ENCODE results near the gene RETN. TPM values are rescaled to one million over a fixed set of nuclear protein-coding genes. Genes with fewer than 3 reads are reported as not detected.
A peak's percentile ranks its signal among the peaks of the same experiment; 100 is the strongest.

Gene RETN
- total RNA-seq, 1 donor from 2014 or later, result not detected

DNA sequence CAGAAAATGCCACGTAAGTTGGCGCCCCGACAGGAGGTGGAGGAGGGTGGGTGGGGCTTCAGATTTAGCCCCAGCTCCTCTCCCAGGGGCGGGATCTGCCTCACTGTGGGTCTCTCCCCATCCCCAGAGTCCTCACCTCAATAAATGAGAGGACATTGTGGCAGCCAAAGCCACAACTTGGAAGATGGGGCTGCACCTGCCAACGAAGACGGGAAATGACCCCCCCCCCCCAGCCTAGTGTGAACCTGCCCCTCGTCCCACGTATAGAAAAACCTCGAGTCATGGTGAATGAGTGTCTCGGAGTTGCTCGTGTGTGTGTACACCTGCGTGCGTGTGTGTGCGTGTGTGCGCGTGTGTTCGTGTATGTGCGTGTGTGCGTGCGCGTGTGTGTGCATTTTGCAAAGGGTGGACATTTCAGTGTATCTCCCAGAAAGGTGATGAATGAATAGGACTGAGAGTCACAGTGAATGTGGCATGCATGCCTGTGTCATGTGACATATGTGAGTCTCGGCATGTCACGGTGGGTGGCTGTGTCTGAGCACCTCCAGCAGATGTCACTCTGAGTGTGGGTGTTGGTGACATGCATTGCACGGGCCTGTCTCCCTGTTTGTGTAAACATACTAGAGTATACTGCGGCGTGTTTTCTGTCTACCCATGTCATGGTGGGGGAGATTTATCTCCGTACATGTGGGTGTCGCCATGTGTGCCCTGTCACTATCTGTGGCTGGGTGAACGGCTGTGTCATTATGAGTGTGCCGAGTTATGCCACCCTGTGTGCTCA, 10.3 kb downstream of the RETN start:
- Mint-ChIP-seq H3K27ac (ENCODE audit: unreplicated experiment) (peak overlapping the region; percentile 74), H3K4me3 (ENCODE audit: unreplicated experiment) (peak overlapping the region; percentile 61), H3K4me1 (ENCODE audit: low read depth, unreplicated experiment) (peaks cover 14% of the 10 kb centered on the region), H3K27me3 (ENCODE audit: unreplicated experiment) (peaks cover 8% of the 10 kb centered on the region), H3K9me3 (ENCODE audit: unreplicated experiment) (peaks cover 7% of the 10 kb centered on the region), H3K36me3 (ENCODE audit: unreplicated experiment) (peaks cover 6% of the 10 kb centered on the region)
- TF ChIP-seq, protein P1, sequence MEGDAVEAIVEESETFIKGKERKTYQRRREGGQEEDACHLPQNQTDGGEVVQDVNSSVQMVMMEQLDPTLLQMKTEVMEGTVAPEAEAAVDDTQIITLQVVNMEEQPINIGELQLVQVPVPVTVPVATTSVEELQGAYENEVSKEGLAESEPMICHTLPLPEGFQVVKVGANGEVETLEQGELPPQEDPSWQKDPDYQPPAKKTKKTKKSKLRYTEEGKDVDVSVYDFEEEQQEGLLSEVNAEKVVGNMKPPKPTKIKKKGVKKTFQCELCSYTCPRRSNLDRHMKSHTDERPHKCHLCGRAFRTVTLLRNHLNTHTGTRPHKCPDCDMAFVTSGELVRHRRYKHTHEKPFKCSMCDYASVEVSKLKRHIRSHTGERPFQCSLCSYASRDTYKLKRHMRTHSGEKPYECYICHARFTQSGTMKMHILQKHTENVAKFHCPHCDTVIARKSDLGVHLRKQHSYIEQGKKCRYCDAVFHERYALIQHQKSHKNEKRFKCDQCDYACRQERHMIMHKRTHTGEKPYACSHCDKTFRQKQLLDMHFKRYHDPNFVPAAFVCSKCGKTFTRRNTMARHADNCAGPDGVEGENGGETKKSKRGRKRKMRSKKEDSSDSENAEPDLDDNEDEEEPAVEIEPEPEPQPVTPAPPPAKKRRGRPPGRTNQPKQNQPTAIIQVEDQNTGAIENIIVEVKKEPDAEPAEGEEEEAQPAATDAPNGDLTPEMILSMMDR (IDR thresholded peaks at IDR 0.05; ENCODE audit: partially characterized antibody, unreplicated experiment), result no peak
- peak; percentile 36 for DNase-seq

DNA sequence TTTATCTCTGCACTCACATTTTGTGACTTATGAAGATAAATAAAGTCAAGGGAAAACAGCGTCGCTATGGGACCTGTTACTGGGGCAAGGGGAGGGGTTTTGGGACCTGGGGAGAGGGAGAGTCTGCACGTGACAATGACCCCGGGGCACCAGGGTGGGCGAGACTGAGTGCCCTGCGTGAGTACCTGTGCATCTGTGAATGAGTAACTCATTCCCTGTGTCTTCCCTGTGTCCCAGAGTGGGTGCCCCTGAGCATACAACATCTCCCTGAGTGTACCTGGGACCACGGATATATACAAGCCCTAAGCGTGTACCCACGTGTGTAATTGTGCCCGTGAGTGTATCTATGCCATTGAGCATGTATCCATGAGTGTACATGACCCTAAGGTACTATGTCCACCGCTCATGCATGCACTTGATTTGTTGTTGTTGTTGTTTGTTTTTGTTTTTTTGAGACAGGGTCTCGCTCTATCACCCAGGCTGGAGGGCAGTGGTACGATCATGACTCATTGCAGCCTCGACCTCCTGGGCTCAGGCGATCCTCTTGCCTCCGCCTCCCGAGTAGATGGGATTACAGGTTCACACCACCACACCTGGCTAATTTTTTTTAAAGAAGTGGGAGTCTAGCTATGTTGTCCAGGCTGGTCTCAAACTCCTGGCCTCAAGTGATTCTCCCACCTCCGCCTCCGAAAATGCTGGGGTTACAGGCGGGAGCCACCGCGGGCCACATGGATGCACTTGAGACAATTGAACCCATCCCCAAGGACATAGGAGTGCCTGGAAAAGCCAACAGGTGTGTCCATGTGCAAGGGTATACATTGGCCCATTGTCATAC, 11.1 kb downstream of the RETN start:
- Mint-ChIP-seq H3K27ac (ENCODE audit: unreplicated experiment) (no peak overlapping the region), H3K36me3 (ENCODE audit: unreplicated experiment) (no peaks in the 10 kb centered on the region), H3K4me3 (ENCODE audit: unreplicated experiment) (peak overlapping the region; percentile 76), H3K4me1 (ENCODE audit: low read depth, unreplicated experiment) (peaks cover 14% of the 10 kb centered on the region), H3K27me3 (ENCODE audit: unreplicated experiment) (peaks cover 8% of the 10 kb centered on the region), H3K9me3 (ENCODE audit: unreplicated experiment) (peaks cover 7% of the 10 kb centered on the region)
- TF ChIP-seq, protein P1 (IDR thresholded peaks at IDR 0.05; ENCODE audit: partially characterized antibody, unreplicated experiment), result no peak
- DNase-seq, result no peak

DNA sequence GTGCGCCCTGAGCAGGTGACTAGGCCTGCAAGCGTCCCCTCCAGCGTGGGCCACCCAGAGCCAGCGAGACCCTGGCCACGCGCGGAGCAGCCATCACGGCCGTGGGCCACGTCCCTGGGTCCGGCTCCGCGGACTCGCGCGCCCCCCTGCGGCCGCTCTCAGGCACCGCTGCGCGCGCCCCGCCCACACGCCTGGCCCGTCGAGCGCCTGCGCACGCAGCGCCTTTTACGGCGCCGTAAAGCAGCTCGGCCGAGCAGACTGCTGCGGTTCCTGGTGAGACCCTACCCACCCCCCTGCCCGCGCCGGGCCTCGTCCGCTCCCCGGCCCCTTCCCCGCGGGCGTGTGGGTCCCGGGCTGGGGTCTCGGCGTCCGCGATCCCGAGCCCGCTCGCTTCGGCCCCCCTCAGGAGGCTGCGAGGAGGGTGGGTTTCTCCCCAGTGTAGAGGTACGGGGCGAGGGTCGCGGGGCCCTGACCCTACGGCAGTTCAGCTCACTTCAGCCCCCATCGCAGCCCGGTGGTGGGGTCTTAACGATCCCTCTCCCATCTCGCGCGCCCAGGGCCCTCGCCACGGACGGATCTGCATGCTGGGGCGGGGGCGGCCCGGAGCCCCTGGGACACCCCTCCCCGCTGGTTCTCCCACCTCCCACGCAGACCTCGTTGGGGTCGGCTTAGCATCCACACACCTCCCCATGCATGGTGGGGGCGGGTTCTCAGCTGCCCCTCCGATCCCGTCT, 11.9 kb downstream of the RETN start, which contains the start of gene TRAPPC5:
TRAPPC5 (plus strand) TSS at position 228 of the 734 bp plus-strand sequence. CDS start 1,421 bp downstream, outside the sequence.
- Mint-ChIP-seq H3K4me3 (ENCODE audit: unreplicated experiment) (peak within 1 kb of the TSS; percentile 90), H3K9me3 (ENCODE audit: unreplicated experiment) (peaks cover 10% of the 10 kb centered on the region), H3K27ac (ENCODE audit: unreplicated experiment) (peak within 1 kb of the TSS; percentile 90), H3K4me1 (ENCODE audit: low read depth, unreplicated experiment) (peaks cover 20% of the 10 kb centered on the region), H3K36me3 (ENCODE audit: unreplicated experiment) (no peaks in the 10 kb centered on the region), H3K27me3 (ENCODE audit: unreplicated experiment) (peaks cover 8% of the 10 kb centered on the region)
- TF ChIP-seq, protein P1 (IDR thresholded peaks at IDR 0.05; ENCODE audit: partially characterized antibody, unreplicated experiment), result peak; percentile 94
- peak; percentile 93 for DNase-seq

DNA sequence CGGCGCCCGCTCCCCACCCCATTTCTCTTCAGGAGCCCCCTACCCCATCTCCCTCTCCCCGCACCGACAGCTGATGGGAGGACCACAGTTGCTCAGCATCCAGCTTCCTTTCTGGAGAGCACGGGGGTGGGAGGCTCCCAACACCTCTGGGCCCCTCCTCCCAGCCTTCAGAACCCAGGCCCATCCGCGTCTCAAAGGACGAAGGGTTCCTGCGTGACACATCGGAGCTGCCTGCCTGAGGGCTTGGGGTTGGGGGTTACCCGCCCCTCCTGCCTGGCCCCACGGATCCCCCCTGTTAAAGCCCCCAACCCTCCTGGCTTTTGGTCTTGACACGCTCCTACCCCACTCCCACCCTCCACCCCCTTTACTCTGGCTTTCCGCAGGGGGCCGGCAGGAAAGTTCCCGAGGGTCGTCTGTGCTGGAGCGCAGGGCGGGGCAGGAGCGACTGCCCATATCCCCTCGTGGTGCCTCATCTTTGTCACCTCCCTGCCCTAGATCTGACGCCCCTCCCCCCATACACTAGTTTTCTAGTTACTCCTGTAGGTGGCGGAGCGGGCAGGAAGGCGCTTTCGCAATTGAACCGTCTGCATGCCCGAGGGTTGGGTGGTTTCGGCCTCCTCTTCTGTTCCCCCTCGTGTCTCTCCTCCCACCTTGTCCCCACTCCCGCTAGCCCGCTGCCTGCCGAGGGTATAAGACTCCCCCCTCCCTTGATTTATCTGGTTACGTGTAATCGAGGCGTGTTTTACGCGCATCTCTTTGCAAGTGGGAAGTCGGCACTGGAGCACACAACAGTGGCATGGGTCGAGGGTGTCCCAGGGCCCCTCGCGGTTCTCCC, 12.7 kb downstream of the RETN start:
- Mint-ChIP-seq H3K4me1 (ENCODE audit: low read depth, unreplicated experiment) (peaks cover 20% of the 10 kb centered on the region), H3K27ac (ENCODE audit: unreplicated experiment) (peak overlapping the region; percentile 90), H3K9me3 (ENCODE audit: unreplicated experiment) (peaks cover 10% of the 10 kb centered on the region), H3K36me3 (ENCODE audit: unreplicated experiment) (no peaks in the 10 kb centered on the region), H3K27me3 (ENCODE audit: unreplicated experiment) (peaks cover 10% of the 10 kb centered on the region), H3K4me3 (ENCODE audit: unreplicated experiment) (peak overlapping the region; percentile 90)
- peak; percentile 86 for DNase-seq
- TF ChIP-seq, protein P1 (IDR thresholded peaks at IDR 0.05; ENCODE audit: partially characterized antibody, unreplicated experiment), result no peak

Measured in glutamatergic neuron (in vitro differentiated cells).